IPS-NIHi11 (cell line): ENCODE measurements around the gene B9D1.

ENCODE experiments used
- DNase-seq: peaks from one replicate; pipeline ENCODE4 v3.0.0; 2012; ENCODE audit warnings: mixed read lengths, low spot score

Gene B9D1

DNA sequence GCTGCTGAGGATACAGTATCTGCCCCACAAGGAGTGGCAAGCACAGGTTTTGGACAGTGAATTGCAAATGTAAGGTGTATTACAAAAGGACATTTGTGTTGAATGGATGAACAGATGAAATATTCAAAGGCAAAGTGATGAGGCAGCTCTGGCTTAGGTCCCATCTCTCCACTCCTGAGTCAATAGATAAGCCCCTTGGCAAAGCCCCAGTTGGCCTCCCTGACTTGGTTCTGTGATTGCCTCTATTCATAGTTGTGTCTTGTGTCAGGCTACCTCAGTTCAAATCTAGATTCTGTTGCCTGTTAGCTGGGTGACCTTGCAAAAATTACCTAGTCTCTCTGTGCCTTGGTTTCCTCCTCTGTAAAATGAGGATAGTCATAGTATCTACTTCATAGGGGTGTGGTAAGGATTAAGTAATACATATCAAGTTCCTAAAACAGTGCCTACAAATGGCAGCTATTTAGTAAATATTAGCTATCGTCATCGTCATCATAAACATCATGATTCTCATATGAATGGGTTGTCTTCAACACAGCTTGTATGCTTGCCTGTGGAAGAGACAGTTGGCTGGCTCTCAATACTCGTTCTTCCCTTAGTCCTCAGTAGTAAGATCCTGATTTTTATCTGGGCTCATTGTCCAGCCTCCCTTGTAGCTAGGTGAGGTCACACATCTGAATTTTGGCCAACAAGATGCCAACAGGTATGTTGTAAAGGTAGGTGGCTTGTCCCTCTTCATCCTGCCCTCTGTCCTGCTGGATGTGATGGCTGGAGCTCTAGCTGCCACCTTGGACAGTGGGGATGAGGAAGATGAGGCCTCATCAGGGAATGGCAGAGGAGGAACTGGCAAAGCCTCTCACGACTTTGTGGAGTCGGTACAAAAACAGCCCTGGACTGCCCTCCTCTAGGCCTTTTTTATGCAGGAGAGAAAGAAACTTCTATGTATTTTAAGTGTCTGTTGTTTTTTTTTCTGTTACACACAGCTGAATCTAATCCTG lies 26.6 kb upstream of the B9D1 start:
- DNase-seq, result no peak

DNA sequence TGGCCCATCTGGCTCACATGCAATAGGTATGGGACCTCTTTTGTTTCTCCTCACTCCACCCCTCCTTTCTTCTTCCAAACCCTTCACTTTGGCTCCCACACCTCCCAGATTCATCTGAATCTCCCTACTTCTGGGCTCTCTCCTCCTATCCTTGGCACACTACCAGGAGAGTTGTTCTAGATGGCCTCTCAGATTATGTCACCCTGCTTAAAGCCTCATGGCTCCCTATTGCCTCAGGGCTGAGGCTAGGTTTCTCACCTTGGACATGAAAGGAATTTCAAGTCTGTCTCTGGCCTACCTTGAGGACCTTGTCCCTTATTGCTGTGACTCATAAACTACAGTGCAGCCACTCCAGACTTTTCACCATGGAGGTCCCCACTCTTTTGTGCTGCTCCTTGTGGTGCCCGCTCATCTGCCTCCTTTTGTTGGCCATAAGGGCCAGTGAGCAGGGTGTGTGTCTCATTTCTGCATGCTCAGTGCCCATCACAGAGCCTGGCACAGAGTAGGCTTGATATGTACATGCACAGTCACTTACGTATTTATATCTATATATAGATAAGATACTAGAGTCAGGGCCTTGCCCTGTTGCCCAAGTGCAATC lies 25.5 kb upstream of the B9D1 start:
- no peak for DNase-seq

DNA sequence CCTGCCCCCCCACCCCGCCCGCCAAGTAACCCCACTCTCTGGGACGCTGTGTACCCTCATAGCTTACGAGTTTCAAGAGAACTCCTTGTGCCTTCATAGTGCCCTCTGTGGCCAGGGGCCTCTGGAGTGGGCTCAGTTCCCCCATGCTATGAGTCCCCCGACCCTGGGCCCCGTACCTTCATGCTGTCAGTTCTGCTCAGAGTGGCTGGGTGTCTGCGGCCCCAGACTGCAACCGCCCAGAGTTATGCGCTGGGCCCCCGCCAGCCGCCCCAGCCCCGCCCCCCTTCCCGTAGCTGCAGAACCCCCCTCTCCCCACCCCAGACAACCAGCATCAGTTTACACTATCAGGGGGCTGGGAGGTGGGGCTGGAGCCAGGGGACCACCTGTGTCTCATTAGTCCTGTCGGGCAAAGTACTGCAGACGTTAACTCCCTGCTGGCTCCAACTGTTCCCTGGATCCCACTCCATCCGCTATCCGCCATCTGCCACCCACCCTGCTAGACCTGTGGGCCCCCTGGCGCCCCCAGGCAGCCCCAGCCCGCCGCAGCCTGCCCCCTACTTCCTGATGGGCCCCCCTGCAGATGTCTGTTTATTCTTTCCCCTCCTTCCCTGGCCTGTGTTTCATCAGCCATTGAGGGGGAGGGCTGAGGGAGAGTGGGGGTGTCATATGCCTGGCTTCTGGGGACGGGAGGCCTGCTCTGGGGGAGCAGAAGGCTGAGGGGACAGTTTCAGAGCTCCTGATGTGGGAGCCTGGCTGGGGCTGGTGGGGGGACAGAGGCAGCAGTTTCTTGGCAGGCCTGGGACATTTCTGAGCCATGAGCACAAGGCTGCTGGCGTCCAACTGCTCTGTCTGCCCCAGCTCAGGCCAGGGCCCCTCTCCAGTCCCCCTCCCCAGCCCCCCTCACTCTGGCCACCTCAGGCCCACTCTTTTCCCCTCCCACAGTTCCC lies 24.7 kb upstream of the B9D1 start, which contains the start of gene MFAP4:
Gene MFAP4, minus strand, starts transcription at position 217 of the 947 bp plus-strand sequence. Its CDS starts 35 bp downstream, at position 182.
- peak; percentile 72 for DNase-seq

- DNase-seq, result no peak
Observed at GRCh38 chr17:19386051-19386929, 23.8 kb upstream of the B9D1 start.

GRCh38 chr17:19385521-19385983 lies 23.0 kb upstream of the B9D1 start:
- no peak for DNase-seq

DNA sequence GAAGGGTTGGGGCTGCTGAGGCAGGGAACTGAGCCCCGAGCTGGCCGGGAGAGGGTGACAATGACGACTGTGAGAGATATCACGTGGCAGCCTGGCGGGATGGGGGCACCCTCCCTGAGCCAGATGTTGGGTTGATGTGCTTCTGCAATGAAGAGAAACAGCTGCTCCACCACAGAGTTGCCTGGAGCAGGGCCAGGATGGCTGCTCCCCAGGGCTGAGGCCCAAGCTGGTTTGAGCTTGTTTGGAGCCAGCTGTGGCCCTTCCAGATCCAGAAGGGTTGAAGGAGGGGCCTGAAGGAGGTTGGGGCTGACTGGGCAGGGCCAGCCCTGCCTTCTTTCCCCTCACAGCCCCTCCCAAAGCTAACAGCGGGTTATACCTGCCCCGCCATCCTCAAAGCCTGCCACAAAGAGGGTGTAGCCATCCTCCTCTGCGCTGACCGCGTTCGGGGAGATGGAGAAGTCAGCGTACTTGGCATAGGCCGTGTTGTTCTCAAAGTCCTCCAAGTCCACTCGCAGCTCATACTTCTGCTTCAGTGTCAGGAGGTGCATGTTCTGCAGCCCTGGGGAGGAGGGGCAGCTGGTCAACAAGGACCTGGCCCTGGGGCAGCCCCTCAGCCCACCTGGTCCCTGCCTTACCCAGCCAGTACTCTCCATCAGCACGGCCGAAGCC lies 22.3 kb upstream of the B9D1 start:
- DNase-seq, result no peak

DNA sequence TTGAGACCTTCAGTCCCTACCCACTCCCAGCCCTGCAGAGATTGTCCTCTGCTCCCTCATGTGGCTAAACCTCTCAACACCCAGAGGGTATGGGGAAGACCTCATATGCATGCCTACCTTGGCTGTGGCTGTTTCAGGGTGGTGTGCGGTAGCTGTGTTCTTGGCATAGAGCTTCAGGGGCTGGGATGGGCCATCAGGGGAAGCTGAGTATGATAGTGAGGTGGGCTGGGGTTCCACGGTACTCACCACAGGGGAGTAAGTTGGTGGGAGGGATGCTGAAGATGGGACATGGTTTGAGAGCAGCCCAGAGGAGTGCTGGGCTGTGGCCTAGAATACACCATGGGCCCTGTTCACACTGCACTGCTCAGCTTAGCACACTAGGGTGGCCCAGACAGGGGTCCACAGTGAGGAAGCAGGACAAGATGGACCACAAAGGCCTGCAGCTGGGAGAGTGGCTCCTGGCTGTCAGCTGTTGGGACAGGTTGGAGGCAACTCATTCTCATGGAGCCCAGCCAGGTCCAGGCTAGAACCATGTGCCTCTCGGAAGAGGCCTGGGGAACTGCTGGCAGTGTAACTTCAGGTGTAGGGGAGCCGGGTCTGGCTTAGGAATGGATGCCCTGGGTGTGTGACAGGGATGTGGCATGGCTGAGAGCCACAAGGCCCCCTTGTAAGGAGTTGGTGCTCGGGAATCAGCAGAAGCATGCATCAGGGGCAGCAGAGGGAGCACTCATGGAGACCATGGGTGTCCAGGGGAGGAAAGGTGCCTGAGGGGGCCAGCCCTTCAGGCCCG lies 21.4 kb upstream of the B9D1 start:
- DNase-seq, result no peak

- DNase-seq, result no peak
Observed at GRCh38 chr17:19382531-19383444, 20.3 kb upstream of the B9D1 start.

GRCh38 chr17:19381741-19382444 lies 19.4 kb upstream of the B9D1 start:
- DNase-seq, result no peak

DNA sequence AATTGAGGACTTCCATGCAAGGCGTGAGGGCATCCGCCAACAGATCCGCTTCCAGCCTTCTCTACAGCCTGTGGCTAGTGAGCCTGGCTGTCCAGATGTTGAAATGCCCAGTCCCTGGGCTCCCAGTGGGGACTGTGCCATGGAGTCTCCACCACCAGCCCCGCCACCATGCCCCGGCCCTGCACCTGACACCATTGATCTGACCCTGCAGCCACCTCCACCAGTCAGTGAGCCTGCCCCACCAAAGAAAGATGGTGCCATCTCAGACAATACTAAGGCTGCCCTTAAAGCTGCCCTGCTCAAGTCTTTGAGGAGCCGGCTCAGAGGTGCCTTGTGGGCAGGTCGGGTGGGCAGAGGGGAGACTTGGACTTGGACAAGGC lies 18.8 kb upstream of the B9D1 start:
- DNase-seq, result no peak

DNA sequence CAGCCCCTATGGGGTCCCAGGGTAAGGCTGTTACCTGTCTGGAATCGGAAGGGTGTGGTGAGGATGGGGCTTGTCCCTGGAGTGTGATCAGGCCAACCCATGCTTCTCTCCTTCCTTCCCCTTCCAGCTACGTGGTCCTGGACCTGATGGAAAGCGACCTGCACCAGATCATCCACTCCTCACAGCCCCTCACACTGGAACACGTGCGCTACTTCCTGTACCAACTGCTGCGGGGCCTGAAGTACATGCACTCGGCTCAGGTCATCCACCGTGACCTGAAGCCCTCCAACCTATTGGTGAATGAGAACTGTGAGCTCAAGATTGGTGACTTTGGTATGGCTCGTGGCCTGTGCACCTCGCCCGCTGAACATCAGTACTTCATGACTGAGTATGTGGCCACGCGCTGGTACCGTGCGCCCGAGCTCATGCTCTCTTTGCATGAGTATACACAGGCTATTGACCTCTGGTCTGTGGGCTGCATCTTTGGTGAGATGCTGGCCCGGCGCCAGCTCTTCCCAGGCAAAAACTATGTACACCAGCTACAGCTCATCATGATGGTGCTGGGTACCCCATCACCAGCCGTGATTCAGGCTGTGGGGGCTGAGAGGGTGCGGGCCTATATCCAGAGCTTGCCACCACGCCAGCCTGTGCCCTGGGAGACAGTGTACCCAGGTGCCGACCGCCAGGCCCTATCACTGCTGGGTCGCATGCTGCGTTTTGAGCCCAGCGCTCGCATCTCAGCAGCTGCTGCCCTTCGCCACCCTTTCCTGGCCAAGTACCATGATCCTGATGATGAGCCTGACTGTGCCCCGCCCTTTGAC lies 18.2 kb upstream of the B9D1 start:
- DNase-seq, result no peak

DNA sequence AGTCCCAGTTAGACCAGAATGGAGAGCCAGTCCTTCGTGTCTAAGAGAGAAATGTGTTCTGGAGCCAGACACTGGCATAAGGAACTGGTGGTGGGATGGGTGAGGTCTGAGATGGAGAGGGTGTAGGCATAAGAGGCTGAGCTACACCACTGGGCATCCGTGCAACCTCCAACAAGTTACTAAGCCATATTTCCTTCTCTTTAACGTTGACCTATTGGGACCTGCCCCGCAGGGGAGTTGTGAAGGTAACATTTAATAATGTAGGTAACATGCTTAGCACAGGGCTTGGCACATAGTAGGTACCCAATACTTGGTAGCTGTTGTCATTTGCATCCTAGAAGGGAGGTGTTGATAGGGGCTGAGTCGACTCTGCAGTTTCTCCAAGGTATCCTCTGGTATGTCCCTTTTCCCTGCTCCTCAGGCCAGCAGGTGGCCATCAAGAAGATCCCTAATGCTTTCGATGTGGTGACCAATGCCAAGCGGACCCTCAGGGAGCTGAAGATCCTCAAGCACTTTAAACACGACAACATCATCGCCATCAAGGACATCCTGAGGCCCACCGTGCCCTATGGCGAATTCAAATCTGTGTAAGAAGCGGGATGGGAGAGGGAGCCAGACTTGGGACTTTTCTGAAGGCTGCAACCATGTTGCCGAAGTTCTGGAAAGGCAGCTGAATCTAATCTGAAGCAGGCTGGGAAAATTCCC lies 17.0 kb upstream of the B9D1 start:
- DNase-seq, result no peak

DNA sequence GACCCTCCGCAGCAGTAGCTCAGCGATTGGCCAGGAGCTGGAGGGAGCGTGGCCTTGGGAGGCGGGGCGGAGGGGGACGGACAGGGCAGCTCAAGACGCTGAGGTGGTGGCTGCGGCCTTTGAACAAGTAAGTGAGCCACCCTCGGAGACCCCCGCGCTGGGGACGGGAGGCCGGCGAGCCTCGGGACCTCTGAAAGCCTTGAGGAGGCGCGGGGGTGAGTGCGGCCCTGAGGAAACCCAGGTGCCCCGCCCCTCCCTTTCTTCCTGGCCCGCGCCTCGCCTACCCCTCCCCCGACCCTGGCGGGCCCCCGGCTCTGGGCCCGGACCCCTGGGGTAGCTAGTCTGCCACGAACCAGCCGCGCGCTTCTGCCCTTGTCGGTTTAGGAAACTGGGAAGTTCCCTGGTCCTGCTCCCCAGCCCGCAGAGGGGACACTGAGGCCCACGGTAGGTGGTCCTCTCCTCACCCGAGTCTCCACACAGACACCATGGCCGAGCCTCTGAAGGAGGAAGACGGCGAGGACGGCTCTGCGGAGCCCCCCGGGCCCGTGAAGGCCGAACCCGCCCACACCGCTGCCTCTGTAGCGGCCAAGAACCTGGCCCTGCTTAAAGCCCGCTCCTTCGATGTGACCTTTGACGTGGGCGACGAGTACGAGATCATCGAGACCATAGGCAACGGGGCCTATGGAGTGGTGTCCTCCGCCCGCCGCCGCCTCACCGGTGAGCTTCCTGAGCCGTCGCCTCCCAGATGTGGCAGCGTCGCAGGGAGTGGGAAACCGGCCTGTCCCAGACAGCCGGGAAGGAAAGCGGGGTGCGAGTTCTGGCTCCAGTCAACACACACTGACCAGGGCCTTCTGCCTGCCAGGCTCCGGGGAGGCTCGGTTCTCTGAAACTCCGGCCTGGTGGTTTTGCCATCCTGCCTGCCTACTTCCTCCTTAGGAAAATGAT lies 16.2 kb upstream of the B9D1 start, which contains the start of gene MAPK7:
Gene MAPK7, plus strand, starts transcription at position 83 of the 945 bp plus-strand sequence. Its CDS starts 403 bp downstream, at position 486.
- DNase-seq, result no peak

GRCh38 chr17:19377602-19378415 lies 15.3 kb upstream of the B9D1 start:
- peak; percentile 99 for DNase-seq
